K562 (cell line): ENCODE data around the gene CAPZB. TPM values are rescaled to one million over a fixed set of nuclear protein-coding genes. Genes with fewer than 3 reads are reported as not detected.

Source experiments
- ATAC-seq: fragments of 200-7000 bp; cut with Tn5 transposase; 3 replicates; pipeline ENCODE4 v1.9.1; 2020; ENCODE audit warnings: moderate library complexity
- BruUV-seq: library from RNA; stranded (reverse); fragments of 400-500 nt; replicated peaks from 2 replicates; lab custom pipeline; 2021; lab: Mats Ljungman, UMichigan
- CTCF ChIA-PET: fragments of 300-600 bp; formaldehyde crosslinking; extraction: SDS; loops from one replicate; lab custom pipeline; 2021; ENCODE audit warnings: low intra/inter-chr PET ratio; lab: Yijun Ruan, JAX
- POLR2A ChIA-PET: fragments of 300-600, 350-650 bp; sonication (Branson Sonifier 250); formaldehyde crosslinking; extraction: SDS; loops from one replicate; lab custom pipeline; 2021; ENCODE audit warnings: antibody characterized with exemption, inconsistent platforms; lab: Yijun Ruan, JAX
- DNase-seq, 4 experiments: peaks; one replicate each; pipeline versions ENCODE4 v3.0.0 to v3.0.0-alpha.2; 2011 to 2018; ENCODE audit warnings: low spot score in 3 of 4, mixed read lengths in 3 of 4; ENCODE audit errors: extremely low read depth in 1 of 4
- FAIRE-seq: peaks from 2 replicates; lab custom pipeline; 2011; peaks lifted over from hg19 to GRCh38; lab: Jason Lieb, UNC
- H2AFZ ChIP-seq: 2 replicates; pipeline ENCODE4 v1.6.0; 2011; ENCODE audit warnings: low read depth, low read length, control low read depth, inconsistent platforms
- H3K27ac ChIP-seq: fragments of 200-600 bp; 3 replicates; pipeline ENCODE4 v1.8.0; 2011; ENCODE audit warnings: low read depth, mild to moderate bottlenecking, control low read depth, inconsistent platforms, low read length, moderate library complexity, mixed read lengths; ENCODE audit errors: extremely low read depth
- H3K27me3 ChIP-seq, 2 experiments: fragments of 300-600 bp in 1 of 2; 2 replicates in 1 of 2; 3 replicates in 1 of 2; pipeline versions ENCODE4 v1.6.0 to v1.8.0; 2011; ENCODE audit warnings: inconsistent platforms in 2 of 2, low read length in 2 of 2, mild to moderate bottlenecking in 1 of 2, mixed read lengths in 1 of 2, moderate library complexity in 1 of 2; ENCODE audit not compliant: control insufficient read depth in 2 of 2, insufficient read depth in 2 of 2
- H3K36me3 ChIP-seq: fragments of 300-600 bp; 3 replicates; pipeline ENCODE4 v1.8.0; 2011; ENCODE audit warnings: mild to moderate bottlenecking, low read length, inconsistent platforms; ENCODE audit not compliant: control insufficient read depth, insufficient read depth
- H3K4me1 ChIP-seq, 2 experiments: fragments of 200-600 bp in 1 of 2; replicated peaks in 1 of 2; 2 replicates in 1 of 2; 3 replicates in 1 of 2; pipeline versions ENCODE4 v1.5.1 to v1.8.0; 2011; ENCODE audit warnings: inconsistent platforms in 2 of 2, low read length in 2 of 2, mild to moderate bottlenecking in 1 of 2, mixed read lengths in 1 of 2, moderate library complexity in 1 of 2; ENCODE audit not compliant: control insufficient read depth in 2 of 2, insufficient read depth in 2 of 2
- H3K4me2 ChIP-seq: 2 replicates; pipeline ENCODE4 v1.6.1; 2011; ENCODE audit warnings: low read length, control low read depth, inconsistent platforms, mixed read lengths; ENCODE audit not compliant: insufficient read depth
- H3K4me3 ChIP-seq: fragments of 200-600 bp; sonication (generic), shearing (Covaris generic); 2 replicates; pipeline ENCODE4 v1.5.1; 2016; ENCODE audit warnings: control low read depth, inconsistent platforms
- H3K79me2 ChIP-seq: fragments of 200-600 bp; 3 replicates; pipeline ENCODE4 v1.8.0; 2011; ENCODE audit warnings: low read length, inconsistent platforms; ENCODE audit not compliant: control insufficient read depth, insufficient read depth
- H3K9ac ChIP-seq, 2 experiments: 2 replicates each; pipeline versions ENCODE4 v1.6.0 to v1.6.1; 2011; ENCODE audit warnings: low read depth in 2 of 2, low read length in 2 of 2, control low read depth in 1 of 2, inconsistent platforms in 1 of 2, mild to moderate bottlenecking in 1 of 2, mixed read lengths in 1 of 2; ENCODE audit not compliant: insufficient read depth in 1 of 2
- H3K9me1 ChIP-seq: one replicate; pipeline ENCODE4 v1.6.0; 2011; ENCODE audit warnings: inconsistent platforms, mild to moderate bottlenecking, low read length, moderate library complexity; ENCODE audit not compliant: control insufficient read depth, insufficient read depth
- H3K9me3 ChIP-seq: replicated peaks from 2 replicates; pipeline ENCODE4 v1.5.1; 2011; ENCODE audit warnings: low read depth, low read length, inconsistent platforms; ENCODE audit not compliant: control insufficient read depth, insufficient read depth
- H4K20me1 ChIP-seq: replicated peaks from 2 replicates; pipeline ENCODE4 v1.6.1; 2011; ENCODE audit warnings: low read length, inconsistent platforms, mixed read lengths; ENCODE audit not compliant: control insufficient read depth, insufficient read depth
- ERF ChIP-seq: fragments of 450-650 bp; formaldehyde crosslinking; IDR thresholded peaks from 2 replicates; pipeline ENCODE4 v1.4.0; 2020; ENCODE audit warnings: mild to moderate bottlenecking, mixed read lengths
- KLF16 ChIP-seq: IDR thresholded peaks from 2 replicates; pipeline ENCODE4 v1.6.1; 2016; ENCODE audit warnings: antibody characterized with exemption
- NR2C2 ChIP-seq, 2 experiments: fragments of 200-800 bp in 1 of 2; sonication (Bioruptor generic) in 1 of 2; sonication (generic) in 1 of 2; formaldehyde crosslinking in 1 of 2; IDR thresholded peaks; 2 replicates each; pipeline versions ENCODE4 v1.6.1 to v1.8.0; 2016 to 2022; ENCODE audit warnings: mild to moderate bottlenecking in 1 of 2, missing compliant biosample characterization in 1 of 2, missing genetic modification characterization in 1 of 2, missing genetic modification reagents in 1 of 2
- PHB ChIP-seq: fragments of 250-450 bp; sonication (Bioruptor Pico); IDR thresholded peaks from 2 replicates; pipeline ENCODE4 v1.5.0; 2021
- PHF21A ChIP-seq: fragments of 450-650 bp; IDR thresholded peaks from 2 replicates; pipeline ENCODE4 v1.6.1; 2017; ENCODE audit warnings: low read depth, borderline replicate concordance
- SOX6 ChIP-seq: fragments of 450-650 bp; IDR thresholded peaks from 2 replicates; pipeline ENCODE4 v1.6.1; 2014; ENCODE audit warnings: mild to moderate bottlenecking
- TBL1XR1 ChIP-seq, 2 experiments: IDR thresholded peaks; 2 replicates each; pipeline ENCODE4 v1.6.1; 2012; ENCODE audit warnings: improper control_type of control experiment in 2 of 2, low read length in 2 of 2, mild to moderate bottlenecking in 1 of 2
- ZFPM2 ChIP-seq: fragments of 250-450 bp; sonication (Bioruptor Pico); IDR thresholded peaks from 2 replicates; pipeline ENCODE4 v1.5.1; 2022; ENCODE audit warnings: mild to moderate bottlenecking
- ZNF197 ChIP-seq: fragments of 200-800 bp; sonication (Bioruptor generic); IDR thresholded peaks from 2 replicates; pipeline ENCODE4 v1.6.1; 2016; ENCODE audit warnings: low read depth, missing genetic modification characterization, missing compliant biosample characterization
- WGBS: fragments of 100-300 bp; shearing (Covaris generic); methylation state at CpG from one replicate; pipeline ENCODE4 v1.1.6; 2016; ENCODE audit warnings: low coverage, mixed read lengths; ENCODE audit not compliant: insufficient coverage; ENCODE audit errors: missing lambda C conversion rate; 5-methylcytosine and 5-hydroxymethylcytosine counted together
- in situ Hi-C: fragments of 300-500 bp; cut with MboI; formaldehyde crosslinking; loops from 4 replicates; pipeline ENCODE4 v1.15.0; 2018; ENCODE audit warnings: inconsistent platforms, mixed read lengths
- intact Hi-C: fragments of 100-400 bp; cut with micrococcal nuclease; formaldehyde crosslinking; loops from 2 replicates; pipeline ENCODE4 v1.14.2; 2022
- polyA plus RNA-seq, 8 experiments: library from polyadenylated mRNA; depleted of rRNA in 4 of 8; stranded (reverse) in 5 of 8; unstranded in 3 of 8; fragments of >200 nt; fragmentation: Nextera tagmentation in 2 of 8; fragmentation: Illumina TruSeq in 1 of 8; extraction: Ambion mirVana in 2 of 8; extraction: Trizol in 1 of 8; gene quantifications; 2 replicates each; pipeline versions ENCODE4 v1.2.1 to v1.2.3, GENCODE V29; 2011 to 2014; ENCODE audit warnings: inconsistent platforms in 1 of 8, missing spikeins in 1 of 8
- total RNA-seq, 7 experiments: library from RNA; depleted of rRNA in 6 of 7; stranded (reverse); fragments of >200 nt in 6 of 7; fragmentation: Illumina TruSeq in 2 of 7; extraction: Trizol in 2 of 7; gene quantifications; 2 replicates each; pipeline versions ENCODE4 v1.2.1 to v1.2.3, GENCODE V29; 2011 to 2021; ENCODE audit warnings: low replicate concordance in 1 of 7

The CAPZB gene
- total and polyA plus RNA-seq, 9 of the 15 experiments (the other 6 are each of a cell fraction or from before 2014, with no cell fraction given): 57.6 to 297 (median 125) TPM

DNA sequence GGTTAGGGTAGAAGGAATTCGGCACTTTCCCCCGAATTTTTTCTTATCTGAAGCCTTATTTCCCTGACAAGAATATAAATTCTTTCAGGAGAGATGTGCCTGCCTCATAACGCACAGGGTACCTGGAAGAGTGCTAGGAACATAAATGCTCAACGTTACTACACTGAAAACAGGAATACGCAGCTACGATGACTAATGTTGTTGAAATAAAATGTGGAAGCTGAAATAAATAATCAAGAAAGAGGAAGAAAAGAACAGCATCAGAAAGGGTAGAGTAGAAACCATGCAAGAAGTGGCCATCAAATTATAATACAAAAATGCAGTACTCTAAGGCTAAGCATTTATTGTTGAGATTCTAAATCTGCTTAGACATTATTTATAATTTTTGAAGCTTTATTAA is 139.3 kb downstream of the CAPZB start:
- H2AFZ ChIP-seq: no peak overlapping the region
- no peak overlapping the region for H3K9ac ChIP-seq
- H4K20me1 ChIP-seq: peaks cover 9% of the 10 kb centered on the region
- no peaks in the 10 kb centered on the region for H3K79me2 ChIP-seq
- POLR2A ChIA-PET: interaction anchor here (0.5 to 1.2 kb wide), 3 partner anchors 19 to 135 kb away, joined by 3 read pairs; no protein-coding TSS in a partner anchor
- H3K27me3 ChIP-seq: no peaks in the 10 kb centered on the region
- FAIRE-seq: peak; percentile 60
- H3K27ac ChIP-seq: no peak overlapping the region
- BruUV-seq: no TSS peak
- ATAC-seq: no peak
- H3K9me1 ChIP-seq: peaks cover 7% of the 10 kb centered on the region
- H3K4me3 ChIP-seq: no peak overlapping the region
- in situ Hi-C loops: no loop called here
- 51% methylated on average over 6 of the region's 6 CpGs for WGBS
- no peak overlapping the region for H3K4me2 ChIP-seq
- CTCF ChIA-PET: interaction anchor here (0.7 kb wide), 1 partner anchor 303 kb away, joined by 5 read pairs; no protein-coding TSS in a partner anchor
- peaks cover 4 to 44% of the 10 kb centered on the region in 2 experiments; a peak in 4 of 5 replicates for H3K4me1 ChIP-seq
- no peak for DNase-seq
- H3K9me3 ChIP-seq: no peaks in the 10 kb centered on the region
- peaks cover 40% of the 10 kb centered on the region; the same call in 2 of the 3 replicates for H3K36me3 ChIP-seq
- no peak for TF ChIP-seq ZNF197 (CRISPR knock-in tag)
- TF ChIP-seq PHB: no peak
- no peak for TF ChIP-seq PHF21A
- no peak for TF ChIP-seq KLF16
- no peak for TF ChIP-seq NR2C2 (CRISPR knock-in tag; IDR thresholded peaks at IDR 0.05)
- no peak for TF ChIP-seq NR2C2 (tag; IDR thresholded peaks at IDR 0.05)
- TF ChIP-seq SOX6: no peak
- TF ChIP-seq ZFPM2 (CRISPR knock-in tag): no peak
- TF ChIP-seq TBL1XR1 (IDR thresholded peaks at IDR 0.05; ENCODE audit: low read length in 2 of 2): no peak
- no peak for TF ChIP-seq ERF (CRISPR knock-in tag)
- intact Hi-C loops: no loop called here
